Ascending aorta (tissue), 2 donors: ENCODE data around the gene ZBTB7C. TPM values are rescaled to one million over a fixed set of nuclear protein-coding genes. Genes with fewer than 3 reads are reported as not detected.

Experiments
- DNase-seq, 2 donors: peaks; one replicate each; pipeline ENCODE4 v3.0.0-alpha.2; 2019; ENCODE audit warnings: low spot score in 2 of 2
- H3K27ac ChIP-seq, 2 donors: fragments of 200-600 bp; sonication (generic); one replicate each; pipeline ENCODE4 v1.5.1; 2016 to 2017; ENCODE audit warnings: mild to moderate bottlenecking in 1 of 2
- H3K27me3 ChIP-seq: fragments of 200-600 bp; sonication (generic); one replicate; pipeline ENCODE4 v1.5.1; 2017
- H3K36me3 ChIP-seq, 2 donors: fragments of 200-600 bp; sonication (generic); one replicate each; pipeline ENCODE4 v1.5.1; 2016
- H3K4me1 ChIP-seq, 2 donors: fragments of 200-600 bp; sonication (generic); one replicate each; pipeline ENCODE4 v1.5.1; 2016 to 2017; ENCODE audit warnings: mild to moderate bottlenecking in 1 of 2
- H3K4me3 ChIP-seq, 2 donors: fragments of 200-600 bp; sonication (generic); one replicate each; pipeline ENCODE4 v1.5.1; 2016 to 2017; ENCODE audit warnings: mild to moderate bottlenecking in 1 of 2
- H3K9me3 ChIP-seq, 2 donors: fragments of 200-600 bp; sonication (generic); one replicate each; pipeline ENCODE4 v1.5.1; 2016
- intact Hi-C: fragments of 100-400 bp; cut with DNase I; formaldehyde crosslinking; loops from one replicate; pipeline ENCODE4 v1.15.1; 2023
- total RNA-seq: library from RNA; depleted of rRNA; stranded (reverse); fragments of >200 nt; gene quantifications from one replicate; pipeline ENCODE4 v1.1.0, GENCODE V29; 2016
- TF ChIP-seq, protein P1 (sequence below), 3 experiments: fragments of 200-600 bp in 2 of 3; fragments of 450-650 bp in 1 of 3; sonication (generic) in 2 of 3; IDR thresholded peaks; one replicate each; pipeline ENCODE4 v1.5.1; 2016 to 2019; ENCODE audit warnings: antibody characterized with exemption in 3 of 3, mild to moderate bottlenecking in 1 of 3, moderate library complexity in 1 of 3

The ZBTB7C gene
- total RNA-seq, 1 donor from 2014 or later = 8.1 TPM

GRCh38 chr18:48393170-48393569, 16.0 kb downstream of the ZBTB7C start:
- Histone ChIP-seq H3K36me3 (no peaks in the 10 kb centered on the region), H3K27me3 (no peaks in the 10 kb centered on the region), H3K27ac (peak overlapping the region in 1 of 2 donors; percentile 41), H3K4me1 (peaks cover 0 to 17% of the 10 kb centered on the region in 2 donors), H3K9me3 (no peaks in the 10 kb centered on the region), H3K4me3 (no peak overlapping the region)
- TF ChIP-seq, protein P1, sequence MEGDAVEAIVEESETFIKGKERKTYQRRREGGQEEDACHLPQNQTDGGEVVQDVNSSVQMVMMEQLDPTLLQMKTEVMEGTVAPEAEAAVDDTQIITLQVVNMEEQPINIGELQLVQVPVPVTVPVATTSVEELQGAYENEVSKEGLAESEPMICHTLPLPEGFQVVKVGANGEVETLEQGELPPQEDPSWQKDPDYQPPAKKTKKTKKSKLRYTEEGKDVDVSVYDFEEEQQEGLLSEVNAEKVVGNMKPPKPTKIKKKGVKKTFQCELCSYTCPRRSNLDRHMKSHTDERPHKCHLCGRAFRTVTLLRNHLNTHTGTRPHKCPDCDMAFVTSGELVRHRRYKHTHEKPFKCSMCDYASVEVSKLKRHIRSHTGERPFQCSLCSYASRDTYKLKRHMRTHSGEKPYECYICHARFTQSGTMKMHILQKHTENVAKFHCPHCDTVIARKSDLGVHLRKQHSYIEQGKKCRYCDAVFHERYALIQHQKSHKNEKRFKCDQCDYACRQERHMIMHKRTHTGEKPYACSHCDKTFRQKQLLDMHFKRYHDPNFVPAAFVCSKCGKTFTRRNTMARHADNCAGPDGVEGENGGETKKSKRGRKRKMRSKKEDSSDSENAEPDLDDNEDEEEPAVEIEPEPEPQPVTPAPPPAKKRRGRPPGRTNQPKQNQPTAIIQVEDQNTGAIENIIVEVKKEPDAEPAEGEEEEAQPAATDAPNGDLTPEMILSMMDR (IDR thresholded peaks at IDR 0.05) = no peak
- no peak for DNase-seq
- intact Hi-C loops = no loop called here

- H3K4me3 ChIP-seq = no peak overlapping the region
- no peaks in the 10 kb centered on the region for H3K9me3 ChIP-seq
- no peaks in the 10 kb centered on the region for H3K36me3 ChIP-seq
- no peaks in the 10 kb centered on the region for H3K27me3 ChIP-seq
- TF ChIP-seq, protein P1 (IDR thresholded peaks at IDR 0.05) = no peak
- peaks cover 0 to 16% of the 10 kb centered on the region in 2 donors for H3K4me1 ChIP-seq
- DNase-seq = no peak
- intact Hi-C loops = no loop called here
- peak overlapping the region in 1 of 2 donors; percentile 41 for H3K27ac ChIP-seq
These were observed 16.9 kb downstream of the ZBTB7C start for GRCh38 chr18:48392268-48392667.

DNA sequence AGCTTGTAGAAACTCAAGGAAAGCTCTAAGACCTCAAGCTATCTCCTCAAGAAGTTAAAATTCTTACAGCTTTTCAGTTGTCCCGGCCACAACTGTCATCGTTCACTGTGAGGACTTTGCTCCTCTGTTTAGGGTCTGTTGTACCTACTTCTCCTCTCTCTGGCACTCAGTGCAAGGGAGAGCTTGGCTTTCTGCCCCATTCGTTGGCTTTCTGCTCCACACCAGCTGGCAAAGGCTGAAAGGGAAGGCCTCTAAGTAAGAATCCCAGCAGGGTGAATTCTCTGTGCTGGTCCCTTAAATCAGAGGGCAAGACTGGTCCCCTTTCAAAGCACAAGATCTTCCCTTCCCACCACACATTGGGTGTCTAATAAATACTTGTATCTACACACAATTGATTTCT, 17.3 kb downstream of the ZBTB7C start:
- TF ChIP-seq, protein P1 (IDR thresholded peaks at IDR 0.05) = no peak
- Histone ChIP-seq H3K27me3 (no peaks in the 10 kb centered on the region), H3K9me3 (no peaks in the 10 kb centered on the region), H3K27ac (peak overlapping the region in 1 of 2 donors; percentile 41), H3K4me3 (no peak overlapping the region), H3K4me1 (peaks cover 0 to 15% of the 10 kb centered on the region in 2 donors), H3K36me3 (no peaks in the 10 kb centered on the region)
- no peak for DNase-seq
- intact Hi-C loops = no loop called here

GRCh38 chr18:48390641-48391040, 18.5 kb downstream of the ZBTB7C start:
- no peak for DNase-seq
- intact Hi-C loops = no loop called here
- peaks cover 0 to 15% of the 10 kb centered on the region in 2 donors for H3K4me1 ChIP-seq
- H3K9me3 ChIP-seq = no peaks in the 10 kb centered on the region
- no peaks in the 10 kb centered on the region for H3K27me3 ChIP-seq
- H3K27ac ChIP-seq = no peak overlapping the region
- TF ChIP-seq, protein P1 (IDR thresholded peaks at IDR 0.05) = no peak
- H3K36me3 ChIP-seq = no peaks in the 10 kb centered on the region
- no peak overlapping the region for H3K4me3 ChIP-seq

- Histone ChIP-seq H3K4me3 (no peak overlapping the region), H3K9me3 (no peaks in the 10 kb centered on the region), H3K27ac (no peak overlapping the region), H3K27me3 (no peaks in the 10 kb centered on the region), H3K36me3 (no peaks in the 10 kb centered on the region), H3K4me1 (peaks cover 0 to 15% of the 10 kb centered on the region in 2 donors)
- TF ChIP-seq, protein P1 (IDR thresholded peaks at IDR 0.05) = no peak
- no peak for DNase-seq
- intact Hi-C loops = no loop called here
These were observed 20.7 kb downstream of the ZBTB7C start for GRCh38 chr18:48388478-48388877.

GRCh38 chr18:48387300-48387699, 21.9 kb downstream of the ZBTB7C start:
- Histone ChIP-seq H3K36me3 (no peaks in the 10 kb centered on the region), H3K4me1 (peaks cover 0 to 8% of the 10 kb centered on the region in 2 donors), H3K27me3 (no peaks in the 10 kb centered on the region), H3K9me3 (no peaks in the 10 kb centered on the region), H3K27ac (no peak overlapping the region), H3K4me3 (no peak overlapping the region)
- no peak for DNase-seq
- intact Hi-C loops = no loop called here
- TF ChIP-seq, protein P1 (IDR thresholded peaks at IDR 0.05) = no peak
